ENCODE measurements around the gene MICAL3. TPM values are rescaled to one million over a fixed set of nuclear protein-coding genes. Genes with fewer than 3 reads are reported as not detected.

The MICAL3 gene
- polyA plus RNA-seq, 2 of the 4 experiments (the other 2 are of a cell fraction), result 20.5 to 30.1 TPM

- 88% methylated on average over 2 of the region's 2 CpGs for WGBS (ENCODE audit: missing lambda C conversion rate)
- Histone ChIP-seq H3K4me1 (peaks cover 12% of the 10 kb centered on the region), H3K4me2 (no peak overlapping the region), H3K4me3 (no peak overlapping the region), H3K9me3 (no peaks in the 10 kb centered on the region), H3K27ac (no peak overlapping the region; a peak in 1 of 6 replicates)
- ChIA-PET POLR2A (no interaction called here), CTCF (interaction anchor here (1.7 to 3.1 kb wide), 3 partner anchors 10 to 63 kb away, joined by 8 to 14 read pairs (median 9); partner anchors contain the start of gene MICAL3)
- FAIRE-seq (no peak), DNase-seq (ENCODE audit: low read depth in 1 of 2, low spot score in 1 of 2) (no peak), ATAC-seq (no peak)
- TF ChIP-seq PBX3 (IDR thresholded peaks at IDR 0.05) (no peak), ZSCAN20 (CRISPR knock-in tag; IDR thresholded peaks at IDR 0.05) (no peak), RCOR1 (IDR thresholded peaks at IDR 0.05; ENCODE audit: low read depth, low read length) (no peak), ATOH8 (CRISPR knock-in tag; IDR thresholded peaks at IDR 0.05; ENCODE audit: low read depth) (no peak), ZFP36 (IDR thresholded peaks at IDR 0.05; ENCODE audit: borderline replicate concordance, partially characterized antibody) (no peak), EHMT2 (IDR thresholded peaks at IDR 0.05; ENCODE audit: low read depth) (no peak), REST (IDR thresholded peaks at IDR 0.05) (no peak), POLR2A (IDR thresholded peaks at IDR 0.05; ENCODE audit: low read length) (no peak), HMGXB4 (CRISPR knock-in tag; IDR thresholded peaks at IDR 0.05; ENCODE audit: borderline replicate concordance) (no peak), SREBF2 (IDR thresholded peaks at IDR 0.05) (no peak), RNF2 (IDR thresholded peaks at IDR 0.05; ENCODE audit: borderline replicate concordance, low read depth) (no peak), CBX8 (IDR thresholded peaks at IDR 0.05) (no peak)
Observed at GRCh38 chr22:18013436-18013835, 10.9 kb downstream of the MICAL3 start.

GRCh38 chr22:18012531-18012930 lies 11.8 kb downstream of the MICAL3 start:
- Histone ChIP-seq H3K4me2 (peak overlapping the region; percentile 19; the same call in 2 of the 3 replicates), H3K4me3 (no peak overlapping the region), H3K4me1 (peaks cover 12% of the 10 kb centered on the region), H3K9me3 (no peaks in the 10 kb centered on the region), H3K27ac (peak overlapping the region in 1 of 2 experiments; percentile 34; a peak in 1 of 6 replicates)
- DNase-seq (ENCODE audit: low read depth in 1 of 2, low spot score in 1 of 2), result no peak
- 57% methylated on average over 5 of the region's 5 CpGs for WGBS (ENCODE audit: missing lambda C conversion rate)
- ChIA-PET POLR2A (no interaction called here), CTCF (interaction anchor here (1.3 to 3.1 kb wide), 4 partner anchors 11 to 63 kb away, joined by 5 to 14 read pairs (median 7); partner anchors contain the start of gene MICAL3)
- no peak for FAIRE-seq
- peak; percentile 27 to 30; a peak in 2 of 6 replicates for ATAC-seq
- TF ChIP-seq MAFK (IDR thresholded peaks at IDR 0.05; ENCODE audit: partially characterized antibody) (peak; percentile 79), EHF (CRISPR knock-in tag; IDR thresholded peaks at IDR 0.05) (no peak)

GRCh38 chr22:18010266-18010665 lies 14.1 kb downstream of the MICAL3 start:
- ATAC-seq (no peak), FAIRE-seq (no peak), DNase-seq (ENCODE audit: low read depth in 1 of 2, low spot score in 1 of 2) (no peak)
- Histone ChIP-seq H3K4me3 (no peak overlapping the region), H3K27ac (no peak overlapping the region), H3K9me3 (no peaks in the 10 kb centered on the region), H3K4me2 (no peak overlapping the region), H3K4me1 (peaks cover 12% of the 10 kb centered on the region)
- CTCF ChIA-PET, result no interaction called here
- TF ChIP-seq FOXS1 (CRISPR knock-in tag; IDR thresholded peaks at IDR 0.05) (no peak), EP300 (IDR thresholded peaks at IDR 0.05) (no peak), CBX2 (IDR thresholded peaks at IDR 0.05; ENCODE audit: borderline replicate concordance, low read depth) (no peak), HOXB5 (CRISPR knock-in tag; IDR thresholded peaks at IDR 0.05) (no peak), CEBPB (IDR thresholded peaks at IDR 0.05) (no peak), RCOR1 (IDR thresholded peaks at IDR 0.05; ENCODE audit: low read depth, low read length) (no peak), MAX (IDR thresholded peaks at IDR 0.05) (no peak), BHLHE40 (IDR thresholded peaks at IDR 0.05; ENCODE audit: low read depth, low read length) (no peak), BCL3 (IDR thresholded peaks at IDR 0.05) (no peak), ZNF302 (CRISPR knock-in tag; IDR thresholded peaks at IDR 0.05) (no peak), NPAS2 (CRISPR knock-in tag; IDR thresholded peaks at IDR 0.05; ENCODE audit: borderline replicate concordance) (no peak)
- POLR2A ChIA-PET, result no interaction called here
- 77% methylated on average over 1 of the region's 2 CpGs for WGBS (ENCODE audit: missing lambda C conversion rate)
